H54 (cell line): ENCODE measurements around the gene SUPT20H.

Experiments
- DNase-seq: peaks from one replicate; pipeline ENCODE4 v3.0.0; 2011; ENCODE audit warnings: low spot score, mixed read lengths; ENCODE audit not compliant: insufficient read length
- FAIRE-seq: peaks from 3 replicates; lab custom pipeline; 2011; peaks lifted over from hg19 to GRCh38; lab: Jason Lieb, UNC
- POLR2A ChIP-seq: IDR thresholded peaks from 2 replicates; pipeline ENCODE4 v1.6.1; 2011; ENCODE audit warnings: low read depth, mild to moderate bottlenecking, low read length

SUPT20H gene

DNA sequence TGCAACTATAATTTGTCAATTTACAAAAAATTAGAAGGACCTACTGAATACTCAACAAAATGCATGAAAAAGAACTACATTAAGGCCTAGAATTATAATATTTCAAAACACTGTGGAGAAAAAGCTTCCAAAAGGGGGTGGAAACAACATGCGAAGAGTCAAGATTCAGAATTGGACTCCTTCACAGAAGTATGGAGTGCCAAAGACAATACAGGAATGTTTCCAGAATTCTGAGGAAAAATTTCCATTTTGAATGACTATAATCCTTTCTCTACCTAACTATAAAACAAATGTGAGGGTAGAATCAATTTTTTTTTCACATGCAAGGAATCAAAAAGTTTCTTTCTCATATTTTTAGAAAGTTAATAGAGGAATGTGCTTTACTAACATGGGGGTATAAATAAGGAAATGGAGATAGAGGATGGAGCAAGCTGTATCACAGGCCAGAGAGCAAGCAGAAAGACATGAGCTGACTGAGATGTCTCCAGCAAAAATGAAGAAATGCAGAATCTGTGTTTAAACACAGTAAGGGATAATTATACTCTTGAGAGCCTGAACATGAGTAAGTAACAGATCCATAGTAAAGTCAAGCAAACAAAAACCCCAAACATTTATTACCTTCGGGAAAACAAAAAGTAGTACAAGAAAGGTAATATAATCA is 99.9 kb downstream of the SUPT20H start:
- DNase-seq (no peak), FAIRE-seq (no peak)
- no peak for TF ChIP-seq POLR2A
